Measurements from ENCODE around the gene SLC45A2.
"Not testable (repeated sequence)": the region's sequence is repeated elsewhere in the genome, so short reads cannot be mapped to it uniquely, and the experiment has no call there.

SLC45A2 gene

GRCh38 chr5:33984671-33985124 is at the start of gene SLC45A2:
SLC45A2 (minus strand) TSS chr5:33984693; CDS start chr5:33984583, 110 bp downstream.
- DNase-seq (ENCODE audit: low read depth) = no peak

GRCh38 chr5:34031966-34032365 is 47.5 kb upstream of the SLC45A2 start:
- no peak overlapping the region for H3K4me3 ChIP-seq (ENCODE audit: low read depth, low read length)
- DNase-seq (ENCODE audit: low read depth) = no peak
- TF ChIP-seq POLR2A (IDR thresholded peaks at IDR 0.05; ENCODE audit: extremely low read depth, insufficient read length) (no peak), MYC (IDR thresholded peaks at IDR 0.05; ENCODE audit: low read depth, low read length) (no peak), MAX (IDR thresholded peaks at IDR 0.05; ENCODE audit: low read depth, low read length) (no peak), CTCF (IDR thresholded peaks at IDR 0.05; ENCODE audit: low read depth, low read length) (no peak)

More at GRCh38 chr5:33984671-33985124, at the start of gene SLC45A2:
- TF ChIP-seq POLR2A (IDR thresholded peaks at IDR 0.05; ENCODE audit: extremely low read depth, insufficient read length) = no peak
- H3K4me3 ChIP-seq (ENCODE audit: low read depth, low read length) = no peak within 1 kb of the TSS

GRCh38 chr5:34031117-34031516 is 46.6 kb upstream of the SLC45A2 start:
- no peak overlapping the region for H3K4me3 ChIP-seq (ENCODE audit: low read depth, low read length)
- no peak for DNase-seq (ENCODE audit: low read depth)
- TF ChIP-seq MAX (IDR thresholded peaks at IDR 0.05; ENCODE audit: low read depth, low read length) (no peak), POLR2A (IDR thresholded peaks at IDR 0.05; ENCODE audit: extremely low read depth, insufficient read length) (no peak), CTCF (IDR thresholded peaks at IDR 0.05; ENCODE audit: low read depth, low read length) (no peak), MYC (IDR thresholded peaks at IDR 0.05; ENCODE audit: low read depth, low read length) (no peak)

GRCh38 chr5:34030585-34030984 is 46.1 kb upstream of the SLC45A2 start:
- H3K4me3 ChIP-seq (ENCODE audit: low read depth, low read length); DNase-seq (ENCODE audit: low read depth): not testable (repeated sequence)

GRCh38 chr5:34030048-34030447 is 45.6 kb upstream of the SLC45A2 start:
- H3K4me3 ChIP-seq (ENCODE audit: low read depth, low read length) = no peak overlapping the region
- TF ChIP-seq CTCF (IDR thresholded peaks at IDR 0.05; ENCODE audit: low read depth, low read length) (no peak), MYC (IDR thresholded peaks at IDR 0.05; ENCODE audit: low read depth, low read length) (no peak), MAX (IDR thresholded peaks at IDR 0.05; ENCODE audit: low read depth, low read length) (no peak), POLR2A (IDR thresholded peaks at IDR 0.05; ENCODE audit: extremely low read depth, insufficient read length) (no peak)
- DNase-seq (ENCODE audit: low read depth) = no peak

- no peak for DNase-seq (ENCODE audit: low read depth)
- H3K4me3 ChIP-seq (ENCODE audit: low read depth, low read length) = no peak overlapping the region
- TF ChIP-seq POLR2A (IDR thresholded peaks at IDR 0.05; ENCODE audit: extremely low read depth, insufficient read length) (no peak), CTCF (IDR thresholded peaks at IDR 0.05; ENCODE audit: low read depth, low read length) (no peak), MAX (IDR thresholded peaks at IDR 0.05; ENCODE audit: low read depth, low read length) (no peak), MYC (IDR thresholded peaks at IDR 0.05; ENCODE audit: low read depth, low read length) (no peak)
These were observed 43.9 kb upstream of the SLC45A2 start for GRCh38 chr5:34028349-34028748.

GRCh38 chr5:34026089-34026761 is 41.7 kb upstream of the SLC45A2 start:
- no peak overlapping the region for H3K4me3 ChIP-seq (ENCODE audit: low read depth, low read length)
- no peak for TF ChIP-seq MYC (IDR thresholded peaks at IDR 0.05; ENCODE audit: low read depth, low read length)
- TF ChIP-seq MAX (IDR thresholded peaks at IDR 0.05; ENCODE audit: low read depth, low read length) = no peak
- TF ChIP-seq POLR2A (IDR thresholded peaks at IDR 0.05; ENCODE audit: extremely low read depth, insufficient read length) = no peak
- no peak for TF ChIP-seq CTCF (IDR thresholded peaks at IDR 0.05; ENCODE audit: low read depth, low read length)
- no peak for DNase-seq (ENCODE audit: low read depth)

Data from NB4 (cell line).